ENCODE measurements around the gene KCND3. TPM values are rescaled to one million over a fixed set of nuclear protein-coding genes. Genes with fewer than 3 reads are reported as not detected.
"Not testable (repeated sequence)": the region's sequence is repeated elsewhere in the genome, so short reads cannot be mapped to it uniquely, and the experiment has no call there.

KCND3 gene
- total RNA-seq, 1 donor from 2014 or later, result 3.7 TPM

DNA sequence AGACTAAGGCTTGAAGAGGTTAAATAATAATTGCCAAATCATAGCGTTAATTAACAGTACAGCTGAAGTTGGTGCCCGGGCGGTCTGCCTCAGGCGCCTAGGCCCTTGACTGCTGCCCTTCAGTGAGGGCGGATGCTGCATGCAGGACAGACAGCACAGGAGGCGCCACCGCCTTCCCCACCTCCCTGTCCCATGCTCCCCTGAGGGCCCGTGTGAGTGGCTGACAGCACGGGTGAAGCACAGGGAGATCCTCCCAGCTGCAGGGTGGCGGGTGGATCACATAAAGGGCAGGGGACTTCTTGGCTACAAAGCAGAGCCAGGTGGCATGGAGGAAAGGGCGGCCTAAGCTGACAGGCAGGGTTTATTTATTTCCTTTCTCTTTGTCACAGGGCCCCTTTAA is 184.7 kb downstream of the KCND3 start:
- H3K36me3 Mint-ChIP-seq (ENCODE audit: unreplicated experiment), result peaks cover 5% of the 10 kb centered on the region
- H3K27ac Mint-ChIP-seq (ENCODE audit: unreplicated experiment), result peak overlapping the region; percentile 28
- peaks cover 4% of the 10 kb centered on the region for H3K9me3 Mint-ChIP-seq (ENCODE audit: unreplicated experiment)
- H3K27me3 Mint-ChIP-seq (ENCODE audit: unreplicated experiment), result peaks cover 7% of the 10 kb centered on the region
- H3K4me3 Mint-ChIP-seq (ENCODE audit: unreplicated experiment), result no peak overlapping the region
- DNase-seq, result peak; percentile 25
- peaks cover 35% of the 10 kb centered on the region for H3K4me1 Mint-ChIP-seq (ENCODE audit: low read depth, unreplicated experiment)
- TF ChIP-seq, protein P1, sequence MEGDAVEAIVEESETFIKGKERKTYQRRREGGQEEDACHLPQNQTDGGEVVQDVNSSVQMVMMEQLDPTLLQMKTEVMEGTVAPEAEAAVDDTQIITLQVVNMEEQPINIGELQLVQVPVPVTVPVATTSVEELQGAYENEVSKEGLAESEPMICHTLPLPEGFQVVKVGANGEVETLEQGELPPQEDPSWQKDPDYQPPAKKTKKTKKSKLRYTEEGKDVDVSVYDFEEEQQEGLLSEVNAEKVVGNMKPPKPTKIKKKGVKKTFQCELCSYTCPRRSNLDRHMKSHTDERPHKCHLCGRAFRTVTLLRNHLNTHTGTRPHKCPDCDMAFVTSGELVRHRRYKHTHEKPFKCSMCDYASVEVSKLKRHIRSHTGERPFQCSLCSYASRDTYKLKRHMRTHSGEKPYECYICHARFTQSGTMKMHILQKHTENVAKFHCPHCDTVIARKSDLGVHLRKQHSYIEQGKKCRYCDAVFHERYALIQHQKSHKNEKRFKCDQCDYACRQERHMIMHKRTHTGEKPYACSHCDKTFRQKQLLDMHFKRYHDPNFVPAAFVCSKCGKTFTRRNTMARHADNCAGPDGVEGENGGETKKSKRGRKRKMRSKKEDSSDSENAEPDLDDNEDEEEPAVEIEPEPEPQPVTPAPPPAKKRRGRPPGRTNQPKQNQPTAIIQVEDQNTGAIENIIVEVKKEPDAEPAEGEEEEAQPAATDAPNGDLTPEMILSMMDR (IDR thresholded peaks at IDR 0.05; ENCODE audit: partially characterized antibody, unreplicated experiment), result no peak

DNA sequence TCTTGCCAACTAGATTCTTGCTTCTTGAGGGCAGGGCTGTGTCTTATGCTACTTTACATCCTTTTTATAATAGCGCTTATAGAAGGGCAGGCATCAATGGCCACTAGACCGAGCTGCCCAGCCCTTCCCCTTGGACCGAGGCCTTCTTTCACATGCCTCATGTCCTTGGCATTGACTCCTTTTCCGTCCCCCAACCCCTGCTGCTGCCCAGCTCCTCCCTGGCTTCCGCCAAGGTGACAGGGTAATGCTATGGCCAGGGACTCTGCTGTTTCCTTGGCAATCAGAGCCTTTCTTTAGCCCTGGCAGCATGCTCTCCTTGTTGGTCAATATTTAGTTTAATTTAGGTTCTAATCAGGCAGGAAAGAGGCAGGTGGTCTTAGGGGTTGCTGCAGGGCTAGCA is 185.5 kb downstream of the KCND3 start:
- DNase-seq, result no peak
- Mint-ChIP-seq H3K27ac (ENCODE audit: unreplicated experiment) (no peak overlapping the region), H3K36me3 (ENCODE audit: unreplicated experiment) (peaks cover 5% of the 10 kb centered on the region), H3K27me3 (ENCODE audit: unreplicated experiment) (peaks cover 6% of the 10 kb centered on the region), H3K9me3 (ENCODE audit: unreplicated experiment) (peaks cover 4% of the 10 kb centered on the region), H3K4me1 (ENCODE audit: low read depth, unreplicated experiment) (peaks cover 37% of the 10 kb centered on the region), H3K4me3 (ENCODE audit: unreplicated experiment) (peak overlapping the region; percentile 3)
- TF ChIP-seq, protein P1 (IDR thresholded peaks at IDR 0.05; ENCODE audit: partially characterized antibody, unreplicated experiment), result no peak

DNA sequence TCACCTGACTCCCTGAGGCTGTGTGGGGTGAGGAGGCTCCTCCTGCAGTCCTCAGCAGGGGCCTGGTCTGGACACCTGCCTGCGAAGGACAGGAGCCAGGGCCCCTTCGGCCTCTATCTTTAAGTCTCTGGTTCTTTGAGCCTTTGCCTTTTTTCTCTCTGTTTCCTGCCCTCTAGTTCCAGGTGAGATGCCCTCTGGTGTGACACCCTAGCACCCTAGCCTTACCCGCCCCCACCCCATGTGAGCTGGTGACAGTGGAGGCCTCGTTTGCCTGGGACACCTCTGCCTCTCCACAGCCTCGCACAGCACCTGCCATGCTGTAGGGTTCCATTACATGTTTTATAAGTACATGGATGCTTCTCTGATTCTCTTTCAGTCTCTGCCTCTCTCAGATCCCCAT is 186.5 kb downstream of the KCND3 start:
- Mint-ChIP-seq H3K27me3 (ENCODE audit: unreplicated experiment) (peaks cover 4% of the 10 kb centered on the region), H3K36me3 (ENCODE audit: unreplicated experiment) (peaks cover 1% of the 10 kb centered on the region), H3K27ac (ENCODE audit: unreplicated experiment) (no peak overlapping the region), H3K4me3 (ENCODE audit: unreplicated experiment) (no peak overlapping the region), H3K9me3 (ENCODE audit: unreplicated experiment) (peaks cover 1% of the 10 kb centered on the region), H3K4me1 (ENCODE audit: low read depth, unreplicated experiment) (peaks cover 37% of the 10 kb centered on the region)
- TF ChIP-seq, protein P1 (IDR thresholded peaks at IDR 0.05; ENCODE audit: partially characterized antibody, unreplicated experiment), result no peak
- no peak for DNase-seq

DNA sequence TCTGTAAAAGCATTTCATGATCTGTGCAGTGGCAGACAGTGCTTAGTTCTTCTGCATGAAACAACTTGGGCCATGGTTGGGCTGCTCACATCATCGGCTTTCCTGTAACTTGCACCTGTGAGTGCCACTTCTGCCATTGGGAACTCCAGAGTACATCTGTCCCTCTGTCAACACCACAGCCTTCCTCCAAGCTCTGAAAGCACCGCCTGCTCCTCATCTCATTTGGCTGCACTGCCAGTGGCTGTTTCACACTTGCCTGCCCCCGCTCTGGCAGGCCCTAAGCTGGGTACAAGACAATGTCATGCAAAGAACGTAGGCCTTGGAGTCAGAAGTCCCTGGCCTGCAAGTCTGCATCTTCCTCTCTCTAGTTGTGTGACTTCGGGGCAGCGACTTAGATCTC is 187.4 kb downstream of the KCND3 start:
- Mint-ChIP-seq H3K36me3 (ENCODE audit: unreplicated experiment) (no peaks in the 10 kb centered on the region), H3K9me3 (ENCODE audit: unreplicated experiment) (no peaks in the 10 kb centered on the region), H3K4me3 (ENCODE audit: unreplicated experiment) (no peak overlapping the region)

DNA sequence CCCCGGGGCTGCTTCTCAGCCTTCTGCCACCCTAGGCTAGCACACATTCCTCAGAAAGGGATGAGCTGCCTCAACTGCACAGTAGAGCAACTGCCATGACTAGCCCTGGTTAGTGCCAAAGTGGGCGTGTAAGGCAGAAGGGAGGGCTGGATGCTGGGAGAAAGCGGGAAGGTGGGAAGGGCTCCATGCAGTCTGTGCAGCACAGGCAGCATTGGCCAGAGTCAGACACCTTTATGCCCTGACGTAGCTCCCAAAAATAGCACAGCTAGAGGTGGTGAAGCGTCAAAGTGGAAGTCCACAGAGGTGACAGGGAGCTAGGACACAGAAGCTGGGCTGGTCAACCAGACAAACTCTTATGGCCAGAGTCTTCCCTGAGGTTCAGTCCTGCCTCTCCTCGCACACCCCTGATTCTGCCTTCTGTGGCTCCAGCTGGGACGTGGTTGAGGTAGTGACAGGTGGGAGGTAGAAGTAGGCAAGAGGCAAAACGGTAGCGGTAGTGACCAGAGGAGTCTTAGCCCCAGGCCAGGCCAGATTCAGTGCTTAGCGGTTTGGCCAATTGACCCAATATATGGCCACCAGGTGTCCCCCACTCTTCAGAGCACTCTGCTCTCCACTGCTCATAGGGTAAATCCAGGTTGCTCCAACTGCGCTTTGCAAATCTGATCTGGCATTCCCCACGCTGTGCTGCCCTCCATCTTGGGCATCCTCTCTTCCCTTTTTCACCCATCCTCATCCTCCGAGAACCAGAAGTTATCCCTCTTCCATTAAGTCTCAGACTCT is 188.2 kb downstream of the KCND3 start:
- Mint-ChIP-seq H3K36me3 (ENCODE audit: unreplicated experiment) (no peaks in the 10 kb centered on the region), H3K4me3 (ENCODE audit: unreplicated experiment) (peak overlapping the region; percentile 4), H3K27me3 (ENCODE audit: unreplicated experiment) (peaks cover 4% of the 10 kb centered on the region), H3K9me3 (ENCODE audit: unreplicated experiment) (no peaks in the 10 kb centered on the region), H3K27ac (ENCODE audit: unreplicated experiment) (peak overlapping the region; percentile 56), H3K4me1 (ENCODE audit: low read depth, unreplicated experiment) (peaks cover 37% of the 10 kb centered on the region)
- TF ChIP-seq, protein P1 (IDR thresholded peaks at IDR 0.05; ENCODE audit: partially characterized antibody, unreplicated experiment), result no peak
- DNase-seq, result no peak

More for the DNA sequence above, 187.4 kb downstream of the KCND3 start:
- peaks cover 37% of the 10 kb centered on the region for H3K4me1 Mint-ChIP-seq (ENCODE audit: low read depth, unreplicated experiment)
- TF ChIP-seq, protein P1 (IDR thresholded peaks at IDR 0.05; ENCODE audit: partially characterized antibody, unreplicated experiment), result no peak
- DNase-seq, result no peak
- H3K27me3 Mint-ChIP-seq (ENCODE audit: unreplicated experiment), result peaks cover 4% of the 10 kb centered on the region
- H3K27ac Mint-ChIP-seq (ENCODE audit: unreplicated experiment), result peak overlapping the region; percentile 26

DNA sequence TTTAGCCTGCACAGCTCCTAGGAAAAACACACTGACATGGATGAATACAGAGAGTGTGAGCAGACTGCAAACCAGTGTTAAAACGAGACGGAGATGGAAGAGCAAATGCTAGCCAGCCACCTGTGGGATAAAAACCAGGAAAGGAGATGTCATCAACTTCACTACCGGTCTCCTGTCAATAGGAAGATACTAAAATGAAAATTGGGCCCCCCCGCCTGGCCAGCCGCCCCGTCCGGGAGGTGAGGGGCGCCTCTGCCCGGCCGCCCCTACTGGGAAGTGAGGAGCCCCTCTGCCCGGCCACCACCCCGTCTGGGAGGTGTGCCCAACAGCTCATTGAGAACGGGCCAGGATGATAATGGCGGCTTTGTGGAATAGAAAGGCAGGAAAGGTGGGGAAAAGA is 189.7 kb downstream of the KCND3 start:
- H3K27ac Mint-ChIP-seq (ENCODE audit: unreplicated experiment), result peak overlapping the region; percentile 6
- H3K4me1 Mint-ChIP-seq (ENCODE audit: low read depth, unreplicated experiment), result peaks cover 28% of the 10 kb centered on the region
- not testable (repeated sequence) for H3K36me3 Mint-ChIP-seq (ENCODE audit: unreplicated experiment); H3K9me3 Mint-ChIP-seq (ENCODE audit: unreplicated experiment); DNase-seq; H3K27me3 Mint-ChIP-seq (ENCODE audit: unreplicated experiment)
- H3K4me3 Mint-ChIP-seq (ENCODE audit: unreplicated experiment), result peak overlapping the region; percentile 58
